Fibroblast of skin of left biceps (primary cell): ENCODE measurements around the gene PON2.
"Not testable (repeated sequence)": the region's sequence is repeated elsewhere in the genome, so short reads cannot be mapped to it uniquely, and the experiment has no call there.

ENCODE experiments used
- DNase-seq, 2 experiments: peaks; one replicate each; pipeline ENCODE4 v3.0.0-alpha.2; 2013; ENCODE audit warnings: low read depth in 2 of 2

Gene PON2

DNA sequence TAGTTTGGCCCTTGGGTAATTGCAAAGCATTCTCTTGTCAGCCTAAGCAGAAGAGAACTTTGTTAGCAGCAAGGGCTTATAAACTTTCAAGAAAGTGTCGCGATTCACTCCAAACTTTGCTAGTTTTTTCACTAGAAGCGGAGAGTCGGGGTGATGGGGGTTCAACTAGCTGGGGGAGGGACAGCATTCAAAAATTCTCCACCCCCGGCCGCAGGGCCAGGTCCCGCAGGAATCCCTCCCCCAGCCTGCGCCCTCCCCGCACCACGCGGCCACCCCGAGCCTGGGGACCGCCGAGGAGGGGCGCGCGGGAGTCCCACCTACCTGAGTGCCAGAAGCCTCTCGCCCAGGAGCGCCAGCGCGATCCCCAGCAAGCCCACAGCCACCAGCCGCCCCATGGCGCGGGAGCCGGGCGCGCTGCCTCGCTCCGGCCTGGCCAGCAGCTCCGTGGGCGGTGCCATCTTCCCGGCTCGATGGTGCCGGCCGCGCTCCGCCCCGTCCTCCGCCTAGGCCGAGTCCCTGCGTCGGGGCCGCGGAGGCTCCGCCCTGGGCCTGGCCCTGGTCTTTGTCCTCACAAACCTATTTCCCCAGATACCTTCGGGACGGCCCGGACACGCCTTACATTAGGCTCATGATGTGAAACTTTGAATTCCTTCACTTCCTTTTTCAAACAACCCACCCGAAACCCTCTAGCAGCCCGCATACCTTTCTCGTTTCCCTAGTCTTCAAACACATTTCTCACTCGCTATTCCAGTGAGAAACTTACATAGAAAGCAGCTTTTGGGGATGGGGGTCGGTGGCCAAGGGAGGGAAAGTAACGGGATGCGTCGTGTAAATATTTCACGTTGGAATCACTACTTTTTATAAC is at the start of gene PON2:
Gene PON2 (minus strand): TSS at position 472 of the 865 bp plus-strand sequence. CDS start 77 bp downstream, at position 395.
- DNase-seq = peak; percentile 49 to 52

- DNase-seq = no peak
Measured at GRCh38 chr7:95482424-95482823, 47.6 kb upstream of the PON2 start.

DNA sequence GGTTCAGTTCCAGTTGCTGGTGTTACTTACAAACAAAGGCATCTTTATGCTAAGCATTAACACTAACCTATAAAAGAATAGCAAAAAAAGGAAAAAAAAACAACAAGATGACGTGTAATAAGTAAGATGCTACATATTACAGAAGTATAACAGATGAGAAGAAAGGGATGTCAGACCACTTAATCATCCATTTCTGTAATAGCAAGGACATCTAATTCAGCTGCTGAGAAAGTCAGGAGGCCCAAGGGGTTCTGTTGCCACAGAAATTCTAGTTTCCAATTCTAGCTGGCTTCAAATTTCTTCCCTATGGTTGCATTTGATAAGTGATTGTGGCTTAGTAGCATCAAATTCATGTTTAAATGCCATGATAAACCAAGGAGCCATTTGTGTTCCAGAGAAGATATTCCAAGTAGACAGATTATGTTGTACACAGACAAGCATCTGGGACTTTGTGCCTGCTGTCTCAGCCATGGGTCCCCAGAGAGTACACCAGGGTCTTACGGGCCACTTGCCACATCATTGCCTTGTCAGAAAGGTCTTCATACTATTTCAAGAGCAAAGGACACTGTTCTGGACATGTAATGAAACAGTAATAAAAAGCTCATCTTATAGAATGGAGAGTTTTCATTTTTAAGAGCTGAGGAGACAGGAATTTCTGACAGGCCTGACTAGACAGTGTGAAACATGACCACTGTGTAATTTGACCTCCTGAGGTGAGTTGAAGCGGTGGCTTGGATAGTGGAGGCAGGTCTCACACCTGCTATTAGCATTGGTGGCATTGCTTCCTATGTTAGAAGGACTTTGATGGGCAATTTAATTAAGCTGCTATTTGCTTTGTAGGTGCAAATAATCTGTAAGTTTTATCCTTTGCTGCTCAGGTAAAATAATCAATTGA is 46.7 kb upstream of the PON2 start:
- DNase-seq = no peak

- no peak for DNase-seq
Measured at GRCh38 chr7:95479992-95480624, 45.3 kb upstream of the PON2 start.

DNA sequence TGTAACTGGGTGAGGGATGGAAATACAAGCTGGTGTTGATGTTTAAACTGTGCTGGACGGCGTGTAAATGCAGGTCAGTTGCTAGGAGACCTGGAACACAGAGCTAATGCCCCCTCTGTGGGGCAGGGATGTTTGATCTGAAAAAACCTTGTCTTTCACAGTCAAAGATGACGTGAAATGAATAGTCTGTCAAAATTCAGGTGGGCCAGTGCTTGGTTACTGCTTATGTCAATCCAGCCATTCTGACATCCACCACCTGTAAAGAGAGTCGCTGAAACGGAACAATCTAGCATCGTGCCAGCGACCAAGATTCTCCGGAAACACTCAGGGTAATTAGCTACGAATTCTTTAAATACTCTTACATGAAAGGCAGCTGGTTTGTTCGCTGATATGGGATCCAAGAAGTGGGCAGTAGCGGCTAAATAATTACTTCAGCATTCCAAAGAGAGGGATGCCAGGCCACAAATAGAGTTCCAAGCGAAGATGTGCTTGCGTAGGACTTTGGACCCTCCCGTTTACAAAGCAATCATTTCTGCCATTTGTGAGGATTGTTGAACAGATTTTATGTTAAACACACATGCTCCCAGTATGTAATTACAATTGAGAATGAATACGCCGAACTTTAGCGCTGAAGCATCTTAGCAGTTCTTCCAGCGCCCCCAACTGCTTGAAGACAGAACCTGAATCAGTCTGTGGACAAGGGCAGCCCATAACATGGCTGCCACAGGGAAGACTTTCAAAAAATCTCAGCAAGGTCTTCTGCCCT is 43.6 kb upstream of the PON2 start:
- peak; percentile 21 to 24 for DNase-seq

DNA sequence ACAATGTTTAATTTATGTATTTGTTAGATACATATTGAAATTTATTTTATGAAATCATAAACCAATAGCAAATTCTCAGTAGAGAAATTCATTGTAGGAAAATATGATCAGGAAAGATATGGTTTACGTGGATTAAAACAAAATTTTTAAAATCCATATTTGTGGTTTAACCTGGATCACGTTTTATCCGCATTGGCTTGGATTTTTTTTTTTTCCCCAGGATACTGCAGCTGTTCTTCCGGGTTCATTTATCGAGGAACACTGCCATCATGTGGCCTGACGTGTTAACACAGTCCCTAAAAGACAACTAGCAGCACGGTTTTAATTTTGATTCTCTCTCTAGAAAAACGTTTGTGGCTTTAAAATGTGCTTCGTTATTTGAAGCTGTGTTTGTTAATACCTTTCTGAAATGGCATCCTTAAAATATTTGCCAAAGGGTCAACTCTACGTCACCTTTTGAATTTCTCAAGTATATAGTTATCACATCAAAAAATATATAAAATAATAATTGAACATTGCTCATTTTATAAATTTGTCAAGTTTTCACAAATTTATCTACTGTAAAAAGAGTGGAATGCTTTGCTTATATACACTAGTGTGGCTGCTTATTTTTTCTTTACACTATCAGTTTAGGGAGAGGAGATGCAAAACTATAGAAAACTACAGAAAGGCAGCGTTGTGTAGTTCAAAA is 42.2 kb upstream of the PON2 start:
- DNase-seq = peak; percentile 36 to 41

GRCh38 chr7:95476072-95476847 is 41.4 kb upstream of the PON2 start:
- no peak for DNase-seq

GRCh38 chr7:95473276-95473985 is 38.6 kb upstream of the PON2 start:
- no peak for DNase-seq

- DNase-seq = peak in 1 of 2 experiments; percentile 17
Measured at GRCh38 chr7:95472581-95473161, 37.8 kb upstream of the PON2 start.

- no peak for DNase-seq
Measured at GRCh38 chr7:95471071-95471470, 36.2 kb upstream of the PON2 start.

- DNase-seq = no peak
Measured at GRCh38 chr7:95470452-95470851, 35.6 kb upstream of the PON2 start.

DNA sequence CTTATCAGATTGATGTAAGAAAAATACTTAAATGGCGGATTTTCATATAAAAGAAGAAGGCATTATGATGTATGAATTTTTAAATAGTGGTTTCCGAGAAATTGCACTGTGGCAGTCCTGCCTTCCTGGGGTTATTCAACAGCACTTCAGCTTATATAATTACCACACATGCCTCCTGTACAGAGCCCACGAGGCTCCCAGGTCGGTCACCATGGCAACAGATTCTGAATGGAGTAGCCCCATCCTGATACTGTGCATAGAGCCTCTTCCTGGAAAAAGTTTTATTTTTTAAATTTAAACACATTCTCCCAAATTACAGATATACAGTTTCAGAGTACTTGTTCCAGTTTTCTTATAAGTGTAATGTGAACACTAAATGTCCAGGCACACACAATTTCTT is 35.0 kb upstream of the PON2 start:
- no peak for DNase-seq

GRCh38 chr7:95469187-95469586 is 34.4 kb upstream of the PON2 start:
- no peak for DNase-seq

DNA sequence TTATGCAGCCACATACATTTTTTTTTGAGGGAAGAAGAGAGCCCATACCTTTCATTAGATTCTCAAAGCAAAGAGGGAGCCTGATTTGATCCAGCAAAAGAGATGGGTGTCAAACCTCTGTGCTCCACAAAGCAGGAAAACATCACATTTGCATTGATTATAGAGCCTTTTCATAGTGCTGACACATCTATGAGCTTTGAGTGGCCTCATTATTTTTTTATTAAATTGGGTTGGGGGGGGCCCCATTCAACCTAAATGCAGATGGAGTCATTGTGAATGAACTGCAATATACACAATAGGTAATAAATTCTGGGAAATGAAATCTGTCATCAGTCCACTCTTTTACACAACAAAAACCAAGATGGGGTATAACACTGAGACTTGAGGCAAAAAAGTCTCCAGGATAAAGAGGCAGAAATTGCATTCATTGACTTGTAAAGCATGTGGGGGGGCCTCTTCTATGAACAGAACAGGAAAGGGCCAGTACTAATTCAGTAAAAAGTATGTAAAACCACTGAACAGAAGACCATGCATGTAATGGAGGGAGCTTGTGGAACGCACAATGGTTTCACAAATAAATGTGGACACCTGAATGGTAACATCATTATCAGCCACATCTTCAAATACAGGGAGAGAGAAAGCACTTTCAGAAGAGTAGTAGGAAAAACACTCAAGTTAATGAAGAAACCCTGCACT is 33.2 kb upstream of the PON2 start:
- no peak for DNase-seq

DNA sequence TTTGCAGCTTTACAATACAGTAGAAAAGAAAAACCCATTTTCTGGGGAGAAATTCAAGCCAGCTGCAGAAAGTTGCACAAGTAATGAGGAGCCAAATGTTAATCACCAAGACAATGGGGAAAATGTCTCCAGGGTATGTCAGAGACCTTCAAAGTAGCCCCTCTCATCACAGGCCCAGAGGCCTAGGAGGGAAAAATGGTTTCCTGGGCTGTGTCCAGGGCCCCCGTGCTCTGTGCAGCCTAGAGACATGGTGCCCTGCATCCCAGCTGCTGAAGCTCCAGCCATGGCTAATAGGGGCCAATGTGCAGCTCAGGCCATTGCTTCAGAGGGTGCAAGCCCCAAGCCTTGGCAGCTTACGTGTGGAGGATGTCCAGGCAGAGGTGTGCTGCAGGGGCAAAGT is 25.8 kb upstream of the PON2 start:
- not testable (repeated sequence) for DNase-seq

- no peak for DNase-seq
Measured at GRCh38 chr7:95457947-95458346, 23.1 kb upstream of the PON2 start.

DNA sequence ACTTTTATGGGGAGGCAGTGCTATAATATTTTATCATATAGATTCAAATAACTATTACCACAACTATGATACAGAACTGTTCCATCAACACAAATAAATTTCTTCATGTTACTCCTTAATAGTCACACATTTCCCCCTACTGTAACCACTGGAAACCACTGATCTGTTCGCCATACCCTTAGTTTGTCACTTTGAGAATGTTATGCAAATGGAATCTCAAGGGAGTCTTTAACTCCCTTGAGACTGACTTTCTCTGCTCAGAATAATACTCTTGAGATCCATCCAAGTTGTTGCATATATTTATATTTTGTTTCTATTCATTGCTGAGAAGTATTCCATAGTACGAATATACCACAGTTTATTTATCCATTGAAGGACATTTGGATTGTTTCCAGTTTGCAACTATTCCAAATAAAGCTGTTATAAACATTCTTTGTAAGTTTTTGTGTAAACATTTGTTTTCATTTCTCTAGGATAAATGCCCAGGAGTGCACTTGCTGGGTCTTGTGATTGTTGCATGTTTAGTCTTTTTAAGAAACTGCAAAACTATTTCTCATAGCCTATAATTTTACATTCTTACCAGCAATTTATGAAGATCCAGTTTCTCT is 19.7 kb upstream of the PON2 start:
- DNase-seq = no peak

DNA sequence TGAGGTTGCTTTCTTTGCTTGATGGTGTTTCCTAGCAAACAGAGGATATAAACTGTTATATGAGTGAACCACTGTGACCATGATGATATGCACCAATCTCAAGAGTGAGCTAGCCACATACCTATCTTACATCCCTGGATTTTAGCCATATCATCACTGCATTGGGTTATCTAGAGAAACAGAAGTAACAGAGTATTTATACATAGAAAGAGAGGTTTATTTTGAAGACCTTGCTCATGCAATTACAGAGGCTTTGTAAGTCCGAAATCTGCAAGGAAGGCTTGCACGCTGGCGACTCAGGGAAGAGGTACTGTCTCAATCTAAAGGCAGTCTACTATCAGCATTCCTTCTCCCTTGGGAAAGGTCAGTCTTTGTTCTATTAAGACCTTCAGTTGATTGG is 11.8 kb upstream of the PON2 start:
- DNase-seq = no peak
